Cardiac muscle cell (in vitro differentiated cells and primary cell): Measurements from ENCODE around the gene KLF9. TPM values are rescaled to one million over a fixed set of nuclear protein-coding genes. Genes with fewer than 3 reads are reported as not detected.
"Not testable (repeated sequence)": the region's sequence is repeated elsewhere in the genome, so short reads cannot be mapped to it uniquely, and the experiment has no call there.

Source experiments
- DNase-seq, 2 donors: peaks; one replicate each; pipeline versions ENCODE4 v3.0.0 to v3.0.0-alpha.2; 2010 to 2017; ENCODE audit warnings: low read depth in 1 of 2, low spot score in 1 of 2
- H3K27ac ChIP-seq: fragments of 200-600 bp; sonication (generic); 2 replicates; pipeline ENCODE4 v1.5.1; 2016
- H3K27me3 ChIP-seq: fragments of 200-600 bp; sonication (generic); 2 replicates; pipeline ENCODE4 v1.6.0; 2016; ENCODE audit warnings: control low read depth
- H3K36me3 ChIP-seq: fragments of 200-600 bp; sonication (generic); 2 replicates; pipeline ENCODE4 v1.5.1; 2016; ENCODE audit warnings: control low read depth
- H3K4me1 ChIP-seq: fragments of 200-600 bp; sonication (generic); 2 replicates; pipeline ENCODE4 v1.8.1; 2017; ENCODE audit warnings: low read depth, mild to moderate bottlenecking, mixed run types
- H3K4me3 ChIP-seq: fragments of 200-600 bp; sonication (generic); 2 replicates; pipeline ENCODE4 v1.5.1; 2016; ENCODE audit warnings: mild to moderate bottlenecking
- H3K9me3 ChIP-seq: fragments of 200-600 bp; sonication (generic); 2 replicates; pipeline ENCODE4 v1.5.1; 2017; ENCODE audit warnings: low read depth, mild to moderate bottlenecking, control low read depth
- CTCF ChIP-seq: IDR thresholded peaks from 2 replicates; pipeline ENCODE4 v1.5.1; 2012; ENCODE audit warnings: low read depth, mild to moderate bottlenecking, low read length
- polyA plus RNA-seq: library from polyadenylated mRNA; unstranded; fragments of >200 nt; fragmentation: Nextera tagmentation; extraction: Ambion mirVana; gene quantifications from 2 replicates; pipeline ENCODE4 v1.2.1, GENCODE V29; 2016
- total RNA-seq: library from RNA; depleted of rRNA; stranded (reverse); fragments of >200 nt; gene quantifications from 2 replicates; pipeline ENCODE4 v1.2.3, GENCODE V29; 2016

Gene KLF9
- total and polyA plus RNA-seq, 2 experiments from 2014 or later = 0.30 TPM; not detected in 1

DNA sequence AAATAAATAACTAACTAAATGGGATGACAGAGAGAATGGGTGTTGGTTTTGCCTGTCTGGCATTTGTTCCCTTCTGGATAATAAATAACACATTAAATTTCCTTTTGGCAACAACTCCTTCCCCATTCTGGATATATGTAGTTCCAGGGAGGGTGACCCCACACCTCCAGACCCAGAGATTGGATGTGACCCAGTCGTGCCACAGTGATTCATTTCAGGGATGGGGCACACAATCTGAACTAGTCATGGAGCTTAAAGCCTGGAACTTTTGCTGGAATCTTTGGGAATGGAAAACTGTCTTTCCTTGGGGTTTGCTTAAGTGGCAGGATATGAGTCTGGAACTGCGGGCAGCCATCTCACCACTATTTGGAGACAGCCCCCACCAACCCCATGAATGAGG, 11.3 kb downstream of the KLF9 start:
- Histone ChIP-seq H3K4me1 (no peaks in the 10 kb centered on the region), H3K27me3 (peaks cover 9% of the 10 kb centered on the region), H3K9me3 (no peaks in the 10 kb centered on the region), H3K36me3 (no peaks in the 10 kb centered on the region), H3K4me3 (no peak overlapping the region), H3K27ac (no peak overlapping the region)
- no peak for TF ChIP-seq CTCF
- DNase-seq = no peak

- Histone ChIP-seq H3K27me3 (peaks cover 9% of the 10 kb centered on the region), H3K27ac (no peak overlapping the region), H3K4me3 (no peak overlapping the region), H3K9me3 (no peaks in the 10 kb centered on the region), H3K36me3 (no peaks in the 10 kb centered on the region), H3K4me1 (no peaks in the 10 kb centered on the region)
- DNase-seq = no peak
- TF ChIP-seq CTCF = no peak
These were observed 12.2 kb downstream of the KLF9 start for GRCh38 chr9:70402213-70402612.

DNA sequence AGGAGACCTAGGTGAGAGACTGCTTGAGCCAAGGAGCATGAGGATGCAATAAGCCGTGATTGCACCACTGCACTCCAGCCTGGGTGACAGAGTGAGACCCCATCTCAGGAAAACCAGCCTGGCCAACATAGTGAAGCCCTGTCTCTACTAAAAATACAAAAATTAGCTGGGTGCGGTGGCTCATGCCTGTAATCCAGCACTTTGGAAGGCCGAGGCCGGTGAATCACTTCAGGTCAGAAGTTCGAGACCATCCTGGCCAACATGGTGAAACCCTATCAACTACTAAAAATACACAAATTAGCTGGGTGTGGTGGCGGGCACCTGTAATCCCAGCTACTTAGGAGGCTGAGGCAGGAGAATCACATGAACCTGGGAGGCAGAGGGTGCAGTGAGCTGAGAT, 13.2 kb downstream of the KLF9 start:
- not testable (repeated sequence) for H3K4me3 ChIP-seq, H3K36me3 ChIP-seq, H3K27me3 ChIP-seq, H3K27ac ChIP-seq, H3K9me3 ChIP-seq, DNase-seq, H3K4me1 ChIP-seq

- Histone ChIP-seq H3K9me3 (no peaks in the 10 kb centered on the region), H3K27me3 (peaks cover 9% of the 10 kb centered on the region)
These were observed 14.2 kb downstream of the KLF9 start for GRCh38 chr9:70400107-70400892.

DNA sequence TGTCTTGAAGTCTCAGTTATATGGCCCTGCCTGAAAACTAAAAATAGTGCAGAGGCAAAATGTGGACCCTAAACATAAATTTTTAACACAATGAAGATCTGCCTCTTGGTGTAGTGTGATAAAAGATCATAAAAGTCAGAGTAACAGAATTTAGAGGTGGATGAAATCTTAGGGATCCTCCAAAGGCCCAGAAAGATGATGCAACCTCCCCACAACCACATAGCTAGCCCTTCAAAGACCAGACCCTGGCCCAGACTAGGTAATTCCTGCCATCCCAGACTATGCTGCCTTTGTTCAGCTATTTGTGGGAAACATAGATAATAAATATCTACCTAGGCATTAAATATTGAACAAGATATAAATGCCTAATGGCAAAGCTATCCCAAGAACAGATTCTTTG, 15.3 kb downstream of the KLF9 start:
- Histone ChIP-seq H3K27me3 (peaks cover 9% of the 10 kb centered on the region), H3K4me1 (no peaks in the 10 kb centered on the region), H3K9me3 (no peaks in the 10 kb centered on the region), H3K27ac (no peak overlapping the region), H3K4me3 (no peak overlapping the region), H3K36me3 (no peaks in the 10 kb centered on the region)
- no peak for DNase-seq
- no peak for TF ChIP-seq CTCF

More at GRCh38 chr9:70400107-70400892, 14.2 kb downstream of the KLF9 start:
- TF ChIP-seq CTCF = no peak
- Histone ChIP-seq H3K4me1 (no peaks in the 10 kb centered on the region), H3K36me3 (no peaks in the 10 kb centered on the region), H3K27ac (no peak overlapping the region), H3K4me3 (no peak overlapping the region)
- DNase-seq = no peak

- Histone ChIP-seq H3K27me3 (peaks cover 15% of the 10 kb centered on the region), H3K36me3 (no peaks in the 10 kb centered on the region), H3K27ac (no peak overlapping the region), H3K4me1 (no peaks in the 10 kb centered on the region), H3K4me3 (no peak overlapping the region), H3K9me3 (no peaks in the 10 kb centered on the region)
- no peak for TF ChIP-seq CTCF
- peak in 1 of 2 donors; percentile 39 for DNase-seq
These were observed 16.3 kb downstream of the KLF9 start for GRCh38 chr9:70398145-70398556.
